ENCODE results near the gene KYAT1.
A peak's percentile ranks its signal among the peaks of the same experiment; 100 is the strongest.

KYAT1 gene

DNA sequence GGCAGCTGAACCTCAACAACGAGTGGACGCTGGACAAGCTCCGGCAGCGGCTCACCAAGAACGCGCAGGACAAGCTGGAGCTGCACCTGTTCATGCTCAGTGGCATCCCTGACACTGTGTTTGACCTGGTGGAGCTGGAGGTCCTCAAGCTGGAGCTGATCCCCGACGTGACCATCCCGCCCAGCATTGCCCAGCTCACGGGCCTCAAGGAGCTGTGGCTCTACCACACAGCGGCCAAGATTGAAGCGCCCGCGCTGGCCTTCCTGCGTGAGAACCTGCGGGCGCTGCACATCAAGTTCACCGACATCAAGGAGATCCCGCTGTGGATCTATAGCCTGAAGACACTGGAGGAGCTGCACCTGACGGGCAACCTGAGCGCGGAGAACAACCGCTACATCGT lies 26.6 kb upstream of the KYAT1 start:
- DNase-seq: no peak

GRCh38 chr9:128906741-128907140 lies 25.0 kb upstream of the KYAT1 start:
- no peak for DNase-seq

GRCh38 chr9:128905964-128906363 lies 24.2 kb upstream of the KYAT1 start:
- DNase-seq: no peak

GRCh38 chr9:128903871-128904620 lies 22.3 kb upstream of the KYAT1 start:
- peak; percentile 50 to 74 for DNase-seq

DNA sequence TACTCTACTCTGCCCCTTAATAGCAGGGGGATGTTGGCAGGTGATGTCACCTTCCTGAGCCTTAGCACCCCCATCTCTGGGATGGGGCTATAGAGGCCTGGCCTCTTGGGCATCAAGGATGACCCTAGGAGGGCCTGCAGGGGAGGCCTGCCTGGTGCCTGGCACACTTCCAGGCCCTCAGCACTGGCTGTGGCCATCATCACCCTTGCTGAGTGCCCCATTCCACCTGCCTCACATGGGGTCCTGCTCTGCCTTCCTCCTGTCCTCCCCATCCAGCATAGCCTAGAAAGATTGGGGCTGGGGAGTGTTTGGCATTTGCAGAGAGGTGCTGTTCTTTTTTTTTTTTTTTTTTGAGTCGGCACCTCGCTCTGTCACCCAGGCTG lies 21.3 kb upstream of the KYAT1 start:
- no peak for DNase-seq

GRCh38 chr9:128902351-128903078 lies 20.8 kb upstream of the KYAT1 start:
- peak in 1 of 2 donors; percentile 55 for DNase-seq

DNA sequence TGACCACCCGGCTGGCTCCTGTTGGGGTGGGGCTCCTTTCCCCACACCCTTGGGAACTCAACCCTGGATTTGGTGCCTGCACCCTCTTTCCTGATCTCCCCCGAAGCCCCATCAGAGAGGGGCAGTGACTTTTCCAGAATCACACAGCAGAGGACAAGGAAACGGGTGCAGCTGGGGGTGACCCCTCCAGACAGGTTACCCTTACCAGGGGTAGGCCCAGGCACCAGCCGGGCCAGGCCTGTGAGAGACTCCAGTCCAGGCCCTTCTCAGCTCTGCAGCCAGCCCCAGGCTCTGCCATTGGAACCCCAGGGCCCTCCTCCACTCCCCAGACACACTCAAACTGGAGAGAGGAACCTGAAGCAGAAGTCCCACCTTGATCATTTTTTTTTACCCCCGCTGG lies 20.1 kb upstream of the KYAT1 start:
- DNase-seq: no peak

DNA sequence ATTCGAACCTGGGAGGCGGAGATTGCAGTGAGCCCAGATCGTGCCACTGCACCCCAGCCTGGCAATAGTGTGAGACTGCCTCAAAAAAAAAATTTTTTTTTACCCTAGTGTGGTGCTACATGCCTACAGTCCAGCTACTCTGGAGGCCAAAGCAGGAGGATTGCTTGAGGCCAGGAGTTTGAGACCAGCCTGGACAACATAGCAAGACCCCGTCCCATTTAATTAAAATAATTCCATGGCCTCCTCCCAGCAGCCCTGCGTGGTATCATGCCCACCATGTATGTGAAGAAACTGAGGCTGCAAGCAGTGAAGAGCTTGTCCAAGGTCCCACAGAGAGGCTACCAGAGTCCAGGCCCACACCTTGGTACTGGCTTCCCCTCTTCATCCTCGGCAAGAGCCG lies 19.6 kb upstream of the KYAT1 start:
- no peak for DNase-seq

- DNase-seq: peak; percentile 33 to 54
These were observed 18.0 kb upstream of the KYAT1 start for GRCh38 chr9:128899566-128900322.

DNA sequence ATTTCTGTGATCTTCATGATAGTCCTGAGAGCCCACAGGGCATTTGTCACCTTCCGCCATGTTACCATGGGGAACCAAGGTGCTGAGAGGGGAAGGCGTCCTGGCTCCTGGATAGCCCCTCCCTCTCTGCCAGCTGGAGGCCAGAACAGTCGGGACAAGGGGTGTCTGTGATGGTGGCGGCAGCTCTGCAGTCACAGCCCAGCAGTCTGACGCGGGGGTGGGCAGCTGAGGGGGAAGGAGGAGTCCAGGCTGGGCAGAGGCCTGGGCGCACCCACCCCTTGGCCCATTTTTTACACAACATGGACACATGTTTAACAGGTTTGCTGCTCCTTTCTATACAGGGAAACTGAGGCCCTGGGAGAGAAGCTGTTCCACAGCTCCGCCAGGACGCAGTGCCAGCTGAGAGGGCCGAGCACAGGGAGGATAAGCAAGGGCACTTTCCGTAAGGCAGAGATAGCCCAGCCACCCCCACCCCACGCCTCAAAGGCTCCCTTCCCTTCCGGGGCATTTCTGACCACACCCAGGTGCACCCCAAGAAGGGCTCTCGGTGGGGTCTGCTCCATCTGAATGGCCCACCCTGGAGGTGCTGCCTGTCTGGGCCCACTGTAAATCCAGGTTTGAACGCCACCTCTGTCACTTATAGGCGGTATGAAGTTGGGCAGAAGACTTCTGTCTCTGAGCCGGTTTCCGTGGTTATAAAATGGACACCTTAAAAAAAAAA lies 17.3 kb upstream of the KYAT1 start:
- no peak for DNase-seq

GRCh38 chr9:128898382-128898781 lies 16.6 kb upstream of the KYAT1 start:
- DNase-seq: no peak

GRCh38 chr9:128895556-128895955 lies 13.8 kb upstream of the KYAT1 start:
- no peak for DNase-seq

DNA sequence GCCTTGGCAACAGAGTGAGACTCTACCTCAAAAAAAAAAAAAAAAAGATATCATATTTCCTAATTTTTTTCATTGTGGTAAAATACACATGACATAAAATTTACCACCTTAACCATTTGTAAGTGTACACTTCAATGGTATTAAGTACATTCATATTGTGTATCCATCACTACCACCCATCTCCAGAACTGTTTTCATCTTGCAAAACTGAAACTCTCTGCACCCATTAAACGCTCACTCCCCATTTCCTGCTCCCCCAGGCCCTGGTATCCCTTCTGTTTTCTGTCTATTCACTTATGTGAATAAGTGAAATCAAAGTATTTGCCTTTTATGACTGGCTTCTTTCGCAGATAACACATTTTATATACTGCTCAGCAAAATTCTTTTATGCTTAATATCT lies 13.0 kb upstream of the KYAT1 start:
- no peak for DNase-seq

- DNase-seq: no peak
These were observed 11.6 kb upstream of the KYAT1 start for GRCh38 chr9:128893354-128893753.

DNA sequence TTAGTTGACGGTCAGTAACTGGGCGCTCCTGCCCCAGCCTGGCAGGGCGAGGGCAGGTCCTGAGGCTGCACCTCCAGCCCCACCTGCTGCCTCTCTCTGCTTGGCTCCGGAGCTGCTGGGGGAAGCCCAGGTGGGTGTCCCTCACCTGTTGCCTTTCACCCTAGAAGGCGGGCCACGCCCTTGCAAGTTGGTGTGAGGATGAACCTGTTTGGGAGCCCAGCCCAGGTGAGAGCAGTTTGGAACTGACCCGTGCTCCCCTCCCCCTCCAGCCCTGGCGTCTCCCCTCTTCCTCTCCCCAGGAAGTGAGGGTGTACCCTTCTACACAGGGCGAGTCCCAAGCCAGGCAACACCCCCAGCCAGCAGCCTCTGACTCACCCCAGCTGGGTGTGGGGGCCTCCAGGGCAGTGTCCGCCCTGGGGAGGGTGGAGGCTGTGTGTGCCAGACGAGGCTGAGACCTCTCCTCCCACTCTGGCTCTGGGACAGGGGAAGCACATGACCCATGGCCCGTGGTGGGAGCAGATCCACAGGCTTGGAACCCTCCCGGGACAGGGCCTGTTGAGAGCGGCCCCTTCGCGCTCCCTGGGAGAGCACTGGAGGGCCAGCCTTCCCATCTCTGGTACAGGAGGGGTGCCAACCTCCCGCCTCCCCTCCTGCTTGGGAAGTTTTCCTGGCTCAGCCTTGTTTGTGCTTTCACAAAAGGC lies 10.6 kb upstream of the KYAT1 start:
- DNase-seq: peak; percentile 61 to 80

- DNase-seq: no peak
These were observed 9.8 kb upstream of the KYAT1 start for GRCh38 chr9:128891321-128892220.

- DNase-seq: no peak
These were observed 6.2 kb upstream of the KYAT1 start for GRCh38 chr9:128887914-128888350.

- DNase-seq: no peak
These were observed 5.3 kb upstream of the KYAT1 start for GRCh38 chr9:128887049-128887448.

DNA sequence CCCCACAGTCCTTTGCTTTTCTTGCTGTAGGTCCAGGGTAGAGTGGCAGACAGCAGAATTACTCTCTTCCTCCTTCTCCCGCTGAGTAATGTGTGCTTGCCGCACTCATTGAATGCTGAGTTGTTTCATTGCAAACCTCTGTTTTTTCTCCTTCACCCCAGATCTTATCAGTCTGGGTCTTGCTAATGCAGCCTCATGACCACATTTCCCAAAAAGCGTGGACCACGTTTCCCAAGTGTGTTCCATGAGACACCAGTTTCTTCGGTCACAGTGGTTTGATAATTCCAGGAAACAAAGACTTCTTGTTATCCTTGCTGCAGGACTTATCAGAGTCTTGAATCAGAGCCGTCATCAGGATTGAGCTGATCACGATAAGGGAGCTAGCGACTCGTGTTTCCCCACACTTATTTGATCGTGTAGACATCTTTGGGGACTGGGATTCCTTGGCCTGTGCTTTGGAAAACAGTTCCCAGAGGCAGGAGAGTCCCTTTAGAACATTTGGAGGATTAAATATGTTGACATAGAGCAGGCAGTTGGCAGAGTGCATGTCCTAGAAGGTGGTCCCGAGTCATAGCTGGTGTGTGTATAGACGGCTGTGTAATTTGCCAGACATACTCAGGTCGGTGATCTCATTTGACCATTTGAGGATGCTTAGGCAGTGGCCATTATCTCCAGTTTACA lies 4.6 kb upstream of the KYAT1 start:
- DNase-seq: no peak

- no peak for DNase-seq
These were observed 4.0 kb upstream of the KYAT1 start for GRCh38 chr9:128885798-128886197.
